K562 (cell line): ENCODE data around the gene AACS. TPM values are rescaled to one million over a fixed set of nuclear protein-coding genes. Genes with fewer than 3 reads are reported as not detected.

Source experiments
- CEBPB ChIP-seq: fragments of 450-650 bp; IDR thresholded peaks from 2 replicates; pipeline ENCODE4 v1.6.1; 2016; ENCODE audit warnings: missing genetic modification characterization, missing compliant biosample characterization
- CEBPG ChIP-seq, 3 experiments: fragments of 200-800 bp in 1 of 3; sonication (Bioruptor generic) in 1 of 3; sonication (generic) in 1 of 3; formaldehyde crosslinking in 1 of 3; IDR thresholded peaks in 2 of 3; conservative IDR thresholded peaks in 1 of 3; 2 replicates each; pipeline versions ENCODE4 v1.6.1 to v1.8.0; 2016 to 2022; ENCODE audit warnings: missing compliant biosample characterization in 2 of 3, missing genetic modification characterization in 2 of 3, mild to moderate bottlenecking in 1 of 3, missing genetic modification reagents in 1 of 3
- FIP1L1 ChIP-seq: fragments of 200-400 bp; formaldehyde crosslinking; IDR thresholded peaks from 2 replicates; pipeline ENCODE4 v1.6.1; 2018; ENCODE audit warnings: mild to moderate bottlenecking, low read depth, low read length; ENCODE audit not compliant: poor library complexity, severe bottlenecking
- FOXK1 ChIP-seq: sonication (generic); formaldehyde crosslinking; IDR thresholded peaks from 2 replicates; pipeline ENCODE4 v1.8.0; 2022; ENCODE audit warnings: missing genetic modification reagents, mild to moderate bottlenecking, borderline replicate concordance
- KLF1 ChIP-seq: fragments of 450-650 bp; IDR thresholded peaks from 2 replicates; pipeline ENCODE4 v1.6.1; 2016; ENCODE audit warnings: missing genetic modification characterization, missing compliant biosample characterization
- MAX ChIP-seq: sonication (generic); formaldehyde crosslinking; IDR thresholded peaks from 2 replicates; pipeline ENCODE4 v1.9.0; 2022; ENCODE audit warnings: mild to moderate bottlenecking, missing genetic modification reagents
- NBN ChIP-seq: fragments of 450-650 bp; IDR thresholded peaks from 2 replicates; pipeline ENCODE4 v1.6.1; 2016; ENCODE audit warnings: low read depth, mild to moderate bottlenecking
- NCOA1 ChIP-seq: fragments of 450-650 bp; IDR thresholded peaks from 2 replicates; pipeline ENCODE4 v1.6.1; 2016; ENCODE audit warnings: low read depth
- PREB ChIP-seq: sonication (generic); formaldehyde crosslinking; IDR thresholded peaks from 2 replicates; pipeline ENCODE4 v1.8.1; 2023; ENCODE audit warnings: mild to moderate bottlenecking, missing genetic modification reagents
- PYGO2 ChIP-seq: fragments of 450-650 bp; IDR thresholded peaks from 2 replicates; pipeline ENCODE4 v1.6.1; 2016; ENCODE audit warnings: mild to moderate bottlenecking, missing genetic modification characterization, moderate library complexity, missing compliant biosample characterization
- RAD21 ChIP-seq, 2 experiments: fragments of 250-450 bp in 1 of 2; fragments of 450-650 bp in 1 of 2; sonication (Bioruptor Pico) in 1 of 2; formaldehyde crosslinking in 1 of 2; IDR thresholded peaks in 1 of 2; conservative IDR thresholded peaks in 1 of 2; 2 replicates each; pipeline versions ENCODE4 v1.4.0 to v1.8.0; 2020 to 2022; ENCODE audit warnings: mild to moderate bottlenecking in 2 of 2, moderate library complexity in 1 of 2
- TFAP4 ChIP-seq: sonication (generic); formaldehyde crosslinking; IDR thresholded peaks from 2 replicates; pipeline ENCODE4 v1.8.0; 2022; ENCODE audit warnings: missing genetic modification reagents, mild to moderate bottlenecking, moderate library complexity, borderline replicate concordance
- ZNF232 ChIP-seq: sonication (generic); formaldehyde crosslinking; IDR thresholded peaks from 2 replicates; pipeline ENCODE4 v1.8.0; 2022; ENCODE audit warnings: mild to moderate bottlenecking, missing genetic modification reagents
- ZNF318 ChIP-seq, 2 experiments: fragments of 450-650 bp; IDR thresholded peaks; 2 replicates each; pipeline ENCODE4 v1.6.1; 2016; ENCODE audit warnings: mild to moderate bottlenecking in 2 of 2, borderline replicate concordance in 1 of 2, low read depth in 1 of 2, moderate library complexity in 1 of 2
- ZNF324 ChIP-seq: fragments of 250-450 bp; sonication (Bioruptor Pico); IDR thresholded peaks from 2 replicates; pipeline ENCODE4 v1.4.0; 2020; ENCODE audit warnings: mild to moderate bottlenecking
- polyA plus RNA-seq, 8 experiments: library from polyadenylated mRNA; depleted of rRNA in 4 of 8; stranded (reverse) in 5 of 8; unstranded in 3 of 8; fragments of >200 nt; fragmentation: Nextera tagmentation in 2 of 8; fragmentation: Illumina TruSeq in 1 of 8; extraction: Ambion mirVana in 2 of 8; extraction: Trizol in 1 of 8; gene quantifications; 2 replicates each; pipeline versions ENCODE4 v1.2.1 to v1.2.3, GENCODE V29; 2011 to 2014; ENCODE audit warnings: inconsistent platforms in 1 of 8, missing spikeins in 1 of 8
- total RNA-seq, 7 experiments: library from RNA; depleted of rRNA in 6 of 7; stranded (reverse); fragments of >200 nt in 6 of 7; fragmentation: Illumina TruSeq in 2 of 7; extraction: Trizol in 2 of 7; gene quantifications; 2 replicates each; pipeline versions ENCODE4 v1.2.1 to v1.2.3, GENCODE V29; 2011 to 2021; ENCODE audit warnings: low replicate concordance in 1 of 7

AACS gene
- total and polyA plus RNA-seq, 9 of the 15 experiments (the other 6 are each of a cell fraction or from before 2014, with no cell fraction given), result 2.4 to 13.0 (median 6.0) TPM

GRCh38 chr12:125183187-125184067, 118.2 kb downstream of the AACS start (continued):
- no peak for TF ChIP-seq ZNF318 (IDR thresholded peaks at IDR 0.05; ENCODE audit: borderline replicate concordance in 1 of 2, low read depth in 1 of 2)
- TF ChIP-seq NCOA1, result no peak
- no peak for TF ChIP-seq CEBPG (CRISPR knock-in tag; IDR thresholded peaks at IDR 0.05)
- TF ChIP-seq CEBPG (tag; conservative IDR thresholded peaks at IDR 0.05 in 1 of 2, IDR thresholded peaks at IDR 0.05 in 1 of 2), result no peak
- TF ChIP-seq FOXK1 (CRISPR knock-in tag), result no peak
- no peak for TF ChIP-seq NBN
- peak; percentile 79 to 95 for TF ChIP-seq RAD21 (CRISPR knock-in tag; conservative IDR thresholded peaks at IDR 0.05 in 1 of 2, IDR thresholded peaks at IDR 0.05 in 1 of 2)
- TF ChIP-seq ZNF324 (CRISPR knock-in tag), result no peak
- peak; percentile 43; the same call in 1 of the 2 replicates for TF ChIP-seq MAX (CRISPR knock-in tag)
- TF ChIP-seq FIP1L1, result no peak
- TF ChIP-seq PYGO2, result no peak
- no peak for TF ChIP-seq PREB (CRISPR knock-in tag)
- TF ChIP-seq CEBPB (tag), result no peak
- no peak; the same call in 1 of the 2 replicates for TF ChIP-seq TFAP4 (CRISPR knock-in tag)
- no peak for TF ChIP-seq ZNF232 (CRISPR knock-in tag)
- TF ChIP-seq KLF1 (tag), result no peak
